CD4-positive, alpha-beta memory T cell (primary cell): ENCODE results near the gene KANSL1. TPM values are rescaled to one million over a fixed set of nuclear protein-coding genes. Genes with fewer than 3 reads are reported as not detected.

ENCODE experiments used
- CTCF ChIA-PET: fragments of 350-600 bp; sonication (Branson Sonifier 250); formaldehyde crosslinking; loops from one replicate; lab custom pipeline; 2021; ENCODE audit warnings: inconsistent platforms; ENCODE audit not compliant: partially characterized antibody; lab: Charles Lee
- POLR2A ChIA-PET: fragments of 350-600 bp; sonication (Branson Sonifier 250); formaldehyde crosslinking; loops from one replicate; lab custom pipeline; 2021; ENCODE audit not compliant: partially characterized antibody; lab: Charles Lee
- DNase-seq, 5 donors: peaks; one replicate each; pipeline versions ENCODE4 v3.0.0 to v3.0.0-alpha.2; 2020 to 2022; ENCODE audit warnings: mixed read lengths in 1 of 5
- H3K27ac ChIP-seq: one replicate; pipeline ENCODE4 v1.7.0; 2013; ENCODE audit warnings: low read depth, low read length
- H3K27me3 ChIP-seq: 2 replicates; pipeline ENCODE4 v1.7.0; 2013; ENCODE audit warnings: mild to moderate bottlenecking, low read length, moderate library complexity; ENCODE audit not compliant: insufficient read depth
- H3K36me3 ChIP-seq: 2 replicates; pipeline ENCODE4 v1.7.0; 2013; ENCODE audit warnings: mild to moderate bottlenecking, low read length, moderate library complexity; ENCODE audit not compliant: insufficient read depth
- H3K4me1 ChIP-seq: 2 replicates; pipeline ENCODE4 v1.7.0; 2013; ENCODE audit warnings: mild to moderate bottlenecking, low read length, moderate library complexity; ENCODE audit not compliant: insufficient read depth
- H3K4me3 ChIP-seq, 2 donors: one replicate each; pipeline ENCODE4 v1.7.0; 2013; ENCODE audit warnings: low read length in 2 of 2, mild to moderate bottlenecking in 1 of 2
- H3K9me3 ChIP-seq, 2 donors: one replicate each; pipeline ENCODE4 v1.7.0; 2013; ENCODE audit warnings: low read length in 2 of 2, control low read depth in 1 of 2; ENCODE audit not compliant: control insufficient read depth in 1 of 2
- H3K27ac Mint-ChIP-seq, 7 donors: one replicate each; pipeline ENCODE4 v1.8.0; 2020 to 2021; ENCODE audit warnings: mixed read lengths in 7 of 7, mild to moderate bottlenecking in 6 of 7, inconsistent platforms in 3 of 7, moderate library complexity in 3 of 7
- H3K27me3 Mint-ChIP-seq, 2 donors: one replicate each; pipeline ENCODE4 v1.8.0; 2020 to 2021; ENCODE audit warnings: mixed read lengths in 2 of 2
- H3K36me3 Mint-ChIP-seq, 2 donors: one replicate each; pipeline ENCODE4 v1.8.0; 2020 to 2021; ENCODE audit warnings: mixed read lengths in 2 of 2, inconsistent platforms in 1 of 2, mild to moderate bottlenecking in 1 of 2
- H3K4me1 Mint-ChIP-seq, 4 donors: one replicate each; pipeline ENCODE4 v1.8.0; 2020 to 2021; ENCODE audit warnings: mixed read lengths in 4 of 4, mild to moderate bottlenecking in 1 of 4
- H3K4me3 Mint-ChIP-seq, 8 donors: one replicate each; pipeline ENCODE4 v1.8.0; 2020 to 2021; ENCODE audit warnings: mixed read lengths in 8 of 8, mild to moderate bottlenecking in 7 of 8, moderate library complexity in 6 of 8, inconsistent platforms in 3 of 8
- H3K9me3 Mint-ChIP-seq, 8 donors: one replicate each; pipeline ENCODE4 v1.8.0; 2020 to 2021; ENCODE audit warnings: mixed read lengths in 8 of 8, mild to moderate bottlenecking in 5 of 8, inconsistent platforms in 3 of 8, moderate library complexity in 1 of 8
- intact Hi-C: fragments of 100-400 bp; cut with micrococcal nuclease; formaldehyde crosslinking; loops from one replicate; pipeline ENCODE4 v1.15.1; 2023
- polyA plus RNA-seq, 2 donors: library from polyadenylated mRNA; unstranded; fragments of 300-500 nt; fragmentation: Illumina TruSeq; gene quantifications; one replicate each; pipeline ENCODE4 v1.2.3, GENCODE V29; 2021
- total RNA-seq, 2 experiments: library from RNA; stranded (reverse); gene quantifications; one replicate each; pipeline ENCODE4 v1.2.3, GENCODE V29; 2021

KANSL1 gene
- total and polyA plus RNA-seq, 4 experiments from 2014 or later: 6.7 to 206 (median 107) TPM

GRCh38 chr17:46138473-46138872 lies 54.8 kb downstream of the KANSL1 start:
- Histone ChIP-seq H3K4me1 (peaks cover 94% of the 10 kb centered on the region), H3K4me3 (no peak overlapping the region), H3K36me3 (no peaks in the 10 kb centered on the region), H3K27ac (no peak overlapping the region), H3K27me3 (no peaks in the 10 kb centered on the region), H3K9me3 (no peaks in the 10 kb centered on the region)
- Mint-ChIP-seq H3K27me3 (no peaks in the 10 kb centered on the region), H3K9me3 (no peaks in the 10 kb centered on the region), H3K27ac (peak overlapping the region in 4 of 7 donors; percentile 19 to 80 (median 62)), H3K4me1 (peaks cover 68 to 95% (median 86%) of the 10 kb centered on the region in 4 donors), H3K36me3 (peaks cover 0 to 14% of the 10 kb centered on the region in 2 donors), H3K4me3 (peak overlapping the region in 5 of 8 donors; percentile 11 to 70 (median 26))
- intact Hi-C loops: loop anchor here (2.0 to 5.0 kb wide), 3 partner anchors 36 to 56 kb away; no protein-coding TSS in a partner anchor
- DNase-seq: no peak
- CTCF ChIA-PET: no interaction called here
- POLR2A ChIA-PET: interaction anchor here (0.7 to 2.9 kb wide), 4 partner anchors 8 to 22 kb away, joined by 3 to 9 read pairs (median 4); no protein-coding TSS in a partner anchor

- ChIA-PET POLR2A (interaction anchor here (1.2 to 2.9 kb wide), 3 partner anchors 9 to 56 kb away, joined by 4 to 9 read pairs (median 8); partner anchors contain the start of gene KANSL1), CTCF (interaction anchor here (1.1 to 1.4 kb wide), 3 partner anchors 22 to 148 kb away, joined by 3 read pairs; no protein-coding TSS in a partner anchor)
- no peaks in the 10 kb centered on the region for H3K9me3 ChIP-seq
- Mint-ChIP-seq H3K36me3 (peaks cover 0 to 23% of the 10 kb centered on the region in 2 donors), H3K27me3 (no peaks in the 10 kb centered on the region), H3K4me3 (peak overlapping the region in 7 of 8 donors; percentile 11 to 70 (median 57)), H3K9me3 (no peaks in the 10 kb centered on the region), H3K27ac (peak overlapping the region; percentile 10 to 89 (median 44)), H3K4me1 (peaks cover 77 to 97% (median 90%) of the 10 kb centered on the region in 4 donors)
- no peak for DNase-seq
- H3K4me3 ChIP-seq: no peak overlapping the region
- no peak overlapping the region for H3K27ac ChIP-seq
- intact Hi-C loops: loop anchor here (5.0 kb wide), 2 partner anchors 35 to 55 kb away; no protein-coding TSS in a partner anchor
- no peaks in the 10 kb centered on the region for H3K36me3 ChIP-seq
- no peaks in the 10 kb centered on the region for H3K27me3 ChIP-seq
- H3K4me1 ChIP-seq: peaks cover 98% of the 10 kb centered on the region
Measured at GRCh38 chr17:46136820-46137219, 56.4 kb downstream of the KANSL1 start.

- ChIA-PET POLR2A (interaction anchor here (2.8 to 2.9 kb wide), 2 partner anchors 10 to 57 kb away, joined by 8 to 9 read pairs; partner anchors contain the start of gene KANSL1), CTCF (interaction anchor here (1.1 to 1.4 kb wide), 2 partner anchors 18 to 149 kb away, joined by 3 to 4 read pairs; no protein-coding TSS in a partner anchor)
- Mint-ChIP-seq H3K36me3 (peaks cover 0 to 23% of the 10 kb centered on the region in 2 donors), H3K4me1 (peaks cover 78 to 97% (median 89%) of the 10 kb centered on the region in 4 donors), H3K27ac (peak overlapping the region; percentile 4 to 71 (median 44)), H3K27me3 (no peaks in the 10 kb centered on the region), H3K9me3 (no peaks in the 10 kb centered on the region), H3K4me3 (peak overlapping the region in 7 of 8 donors; percentile 11 to 61 (median 30))
- Histone ChIP-seq H3K4me3 (no peak overlapping the region), H3K27ac (no peak overlapping the region), H3K9me3 (no peaks in the 10 kb centered on the region), H3K4me1 (peaks cover 98% of the 10 kb centered on the region), H3K36me3 (no peaks in the 10 kb centered on the region), H3K27me3 (no peaks in the 10 kb centered on the region)
- intact Hi-C loops: loop anchor here (5.0 kb wide), 2 partner anchors 34 to 54 kb away; no protein-coding TSS in a partner anchor
- no peak for DNase-seq
Measured at GRCh38 chr17:46135879-46136563, 57.2 kb downstream of the KANSL1 start.

- Histone ChIP-seq H3K9me3 (no peaks in the 10 kb centered on the region), H3K36me3 (no peaks in the 10 kb centered on the region), H3K4me3 (no peak overlapping the region), H3K27me3 (no peaks in the 10 kb centered on the region), H3K27ac (no peak overlapping the region), H3K4me1 (peaks cover 98% of the 10 kb centered on the region)
- peaks cover 80 to 97% (median 90%) of the 10 kb centered on the region in 4 donors for H3K4me1 Mint-ChIP-seq
- no peak for DNase-seq
- ChIA-PET POLR2A (interaction anchor here (0.5 to 2.8 kb wide), 2 partner anchors 58 to 67 kb away, joined by 3 to 8 read pairs; partner anchors contain the start of gene KANSL1), CTCF (interaction anchor here (1.1 kb wide), 1 partner anchor 19 kb away, joined by 4 read pairs; no protein-coding TSS in a partner anchor)
- peak overlapping the region in 4 of 7 donors; percentile 19 to 71 (median 40) for H3K27ac Mint-ChIP-seq
- H3K36me3 Mint-ChIP-seq: peaks cover 0 to 23% of the 10 kb centered on the region in 2 donors
- intact Hi-C loops: loop anchor here (5.0 kb wide), 2 partner anchors 33 to 53 kb away; no protein-coding TSS in a partner anchor
- no peaks in the 10 kb centered on the region for H3K27me3 Mint-ChIP-seq
- no peaks in the 10 kb centered on the region for H3K9me3 Mint-ChIP-seq
- H3K4me3 Mint-ChIP-seq: peak overlapping the region in 3 of 8 donors; percentile 4 to 44 (median 7)
Measured at GRCh38 chr17:46135126-46135812, 58.0 kb downstream of the KANSL1 start.

- no peak for DNase-seq
- peak overlapping the region in 4 of 8 donors; percentile 7 to 61 (median 39) for H3K4me3 Mint-ChIP-seq
- ChIA-PET POLR2A (no interaction called here), CTCF (no interaction called here)
- peaks cover 76 to 94% (median 87%) of the 10 kb centered on the region in 4 donors for H3K4me1 Mint-ChIP-seq
- Histone ChIP-seq H3K36me3 (no peaks in the 10 kb centered on the region), H3K27me3 (no peaks in the 10 kb centered on the region), H3K9me3 (no peaks in the 10 kb centered on the region), H3K4me1 (peaks cover 93% of the 10 kb centered on the region), H3K4me3 (no peak overlapping the region), H3K27ac (no peak overlapping the region)
- no peaks in the 10 kb centered on the region for H3K27me3 Mint-ChIP-seq
- H3K36me3 Mint-ChIP-seq: peaks cover 14 to 34% of the 10 kb centered on the region in 2 donors
- intact Hi-C loops: loop anchor here (1.0 kb wide), 1 partner anchor 14 kb away; no protein-coding TSS in a partner anchor
- H3K27ac Mint-ChIP-seq: peak overlapping the region in 4 of 7 donors; percentile 25 to 85 (median 58)
- H3K9me3 Mint-ChIP-seq: no peaks in the 10 kb centered on the region
Measured at GRCh38 chr17:46129302-46129701, 63.9 kb downstream of the KANSL1 start.

- CTCF ChIA-PET: interaction anchor here (0.9 kb wide), 2 partner anchors 8 to 27 kb away, joined by 3 to 4 read pairs; no protein-coding TSS in a partner anchor
- Mint-ChIP-seq H3K27ac (peak overlapping the region; percentile 20 to 70 (median 25)), H3K9me3 (no peaks in the 10 kb centered on the region), H3K36me3 (peaks cover 14 to 36% of the 10 kb centered on the region in 2 donors), H3K4me1 (peaks cover 80 to 97% (median 89%) of the 10 kb centered on the region in 4 donors), H3K4me3 (peak overlapping the region; percentile 3 to 66 (median 36)), H3K27me3 (no peaks in the 10 kb centered on the region)
- H3K4me3 ChIP-seq: no peak overlapping the region
- no peaks in the 10 kb centered on the region for H3K27me3 ChIP-seq
- intact Hi-C loops: no loop called here
- no peak overlapping the region for H3K27ac ChIP-seq
- H3K4me1 ChIP-seq: peaks cover 95% of the 10 kb centered on the region
- H3K36me3 ChIP-seq: no peaks in the 10 kb centered on the region
- POLR2A ChIA-PET: interaction anchor here (0.6 kb wide), 1 partner anchor 59 kb away, joined by 4 read pairs; no protein-coding TSS in a partner anchor
- no peaks in the 10 kb centered on the region for H3K9me3 ChIP-seq
- DNase-seq: no peak
Measured at GRCh38 chr17:46128453-46128852, 64.8 kb downstream of the KANSL1 start.
